ENCODE results near the gene LY6G5C.

- TF ChIP-seq POLR2A (IDR thresholded peaks at IDR 0.05) = no peak
- no peak for TF ChIP-seq CTCF (IDR thresholded peaks at IDR 0.05)
Observed at GRCh38 chr6:31722173-31722572, 41.3 kb upstream of the LY6G5C start.

Data from tibial nerve (tissue), 3 donors.